Colonic mucosa (tissue), 4 donors: ENCODE data around the gene ADAMTS13. TPM values are rescaled to one million over a fixed set of nuclear protein-coding genes. Genes with fewer than 3 reads are reported as not detected.
A peak's percentile ranks its signal among the peaks of the same experiment; 100 is the strongest.

Source experiments
- DNase-seq: peaks from one replicate; pipeline ENCODE4 v3.0.0-alpha.2; 2020
- H3K27ac ChIP-seq: fragments of 200-600 bp; one replicate; pipeline ENCODE4 v1.8.0; 2021
- H3K27me3 ChIP-seq: fragments of 200-600 bp; one replicate; pipeline ENCODE4 v1.8.0; 2021
- H3K36me3 ChIP-seq: fragments of 200-600 bp; one replicate; pipeline ENCODE4 v1.8.0; 2021
- H3K4me1 ChIP-seq: fragments of 200-600 bp; one replicate; pipeline ENCODE4 v1.8.0; 2021; ENCODE audit warnings: mild to moderate bottlenecking
- H3K4me3 ChIP-seq: fragments of 200-600 bp; one replicate; pipeline ENCODE4 v1.8.0; 2021
- H3K9ac ChIP-seq, 2 donors: one replicate each; pipeline ENCODE4 v1.7.0; 2013; ENCODE audit warnings: control low read depth in 2 of 2, low read depth in 2 of 2, low read length in 2 of 2
- H3K9me3 ChIP-seq: fragments of 200-600 bp; one replicate; pipeline ENCODE4 v1.8.0; 2021
- CTCF ChIP-seq: fragments of 200-600 bp; IDR thresholded peaks from one replicate; pipeline ENCODE4 v1.8.0; 2022; ENCODE audit warnings: antibody characterized with exemption, mild to moderate bottlenecking
- intact Hi-C: fragments of 100-400 bp; cut with DNase I; formaldehyde crosslinking; loops from one replicate; pipeline ENCODE4 v1.14.1; 2022
- total RNA-seq, 2 donors: library from RNA; stranded (reverse); fragmentation: NEBNext Ultra II Directional in 1 of 2; extraction: Animal tissue kit (Norgen Biotek cat#: 25700) in 1 of 2; gene quantifications; one replicate each; pipeline ENCODE4 v1.2.1, GENCODE V29; 2021
- donor health status: healthy.
- donor health status: DM: no; HTN: no; CAD: no.
- donor health status: DM: no; HTN: no; CAD: no.

ADAMTS13 gene
- total RNA-seq, 2 donors from 2014 or later: 4.2 TPM

- Histone ChIP-seq H3K4me1 (peaks cover 6% of the 10 kb centered on the region), H3K4me3 (no peak overlapping the region), H3K27ac (no peak overlapping the region), H3K36me3 (no peaks in the 10 kb centered on the region), H3K9ac (no peak overlapping the region), H3K9me3 (no peaks in the 10 kb centered on the region), H3K27me3 (no peaks in the 10 kb centered on the region)
- no peak for TF ChIP-seq CTCF
- no peak for DNase-seq
- intact Hi-C loops: loop anchor here (5.0 kb wide), 1 partner anchor 40 kb away; the partner anchor contains the start of gene REXO4
Measured at GRCh38 chr9:133457748-133458147, 35.6 kb downstream of the ADAMTS13 start.

- Histone ChIP-seq H3K4me1 (peaks cover 6% of the 10 kb centered on the region), H3K9ac (peak overlapping the region in 1 of 2 donors; percentile 12), H3K9me3 (no peaks in the 10 kb centered on the region), H3K4me3 (peak overlapping the region; percentile 58), H3K27me3 (no peaks in the 10 kb centered on the region), H3K27ac (no peak overlapping the region), H3K36me3 (no peaks in the 10 kb centered on the region)
- no peak for DNase-seq
- TF ChIP-seq CTCF: no peak
- intact Hi-C loops: loop anchor here (5.0 kb wide), 1 partner anchor 41 kb away; the partner anchor contains the start of gene REXO4
Measured at GRCh38 chr9:133458643-133459312, 36.6 kb downstream of the ADAMTS13 start.

- Histone ChIP-seq H3K4me3 (peak within 1 kb of the TSS; percentile 58), H3K4me1 (peaks cover 6% of the 10 kb centered on the region), H3K27me3 (no peaks in the 10 kb centered on the region), H3K27ac (peak within 1 kb of the TSS; percentile 81), H3K36me3 (no peaks in the 10 kb centered on the region), H3K9ac (peak within 1 kb of the TSS; percentile 76 to 91), H3K9me3 (no peaks in the 10 kb centered on the region)
- intact Hi-C loops: loop anchor here (5.0 kb wide), 1 partner anchor 42 kb away; the partner anchor contains the start of gene REXO4
- no peak for TF ChIP-seq CTCF
- DNase-seq: peak; percentile 99
Measured at GRCh38 chr9:133459476-133460404, 37.6 kb downstream of the ADAMTS13 start, which contains the start of gene CACFD1. Gene CACFD1, plus strand, starts transcription at chr9:133459978. Its CDS starts 89 bp downstream, at chr9:133460067.

- H3K9me3 ChIP-seq: no peaks in the 10 kb centered on the region
- H3K4me1 ChIP-seq: peaks cover 6% of the 10 kb centered on the region
- no peak for TF ChIP-seq CTCF
- intact Hi-C loops: no loop called here
- H3K9ac ChIP-seq: peak overlapping the region; percentile 76 to 91
- H3K4me3 ChIP-seq: peak overlapping the region; percentile 58
- no peaks in the 10 kb centered on the region for H3K27me3 ChIP-seq
- peak; percentile 91 for DNase-seq
- no peaks in the 10 kb centered on the region for H3K36me3 ChIP-seq
- H3K27ac ChIP-seq: peak overlapping the region; percentile 81
Measured at GRCh38 chr9:133460405-133461175, 38.4 kb downstream of the ADAMTS13 start.

GRCh38 chr9:133461975-133462374 lies 39.8 kb downstream of the ADAMTS13 start:
- H3K9me3 ChIP-seq: no peaks in the 10 kb centered on the region
- no peak for DNase-seq
- H3K4me1 ChIP-seq: peaks cover 6% of the 10 kb centered on the region
- intact Hi-C loops: no loop called here
- H3K4me3 ChIP-seq: no peak overlapping the region
- H3K27me3 ChIP-seq: no peaks in the 10 kb centered on the region
- no peak for TF ChIP-seq CTCF
- H3K27ac ChIP-seq: no peak overlapping the region
- no peak overlapping the region for H3K9ac ChIP-seq
- no peaks in the 10 kb centered on the region for H3K36me3 ChIP-seq
